HG02938 (cell line): ENCODE data around the gene PSMC3IP.
"Not testable (repeated sequence)": the region's sequence is repeated elsewhere in the genome, so short reads cannot be mapped to it uniquely, and the experiment has no call there.

Experiments used
- ATAC-seq: cut with Tn5 transposase; IDR thresholded peaks from one replicate; pipeline ENCODE4 v1.9.1; 2021; ENCODE audit warnings: mild to moderate bottlenecking, moderate library complexity; ENCODE audit not compliant: unreplicated experiment

The PSMC3IP gene

DNA sequence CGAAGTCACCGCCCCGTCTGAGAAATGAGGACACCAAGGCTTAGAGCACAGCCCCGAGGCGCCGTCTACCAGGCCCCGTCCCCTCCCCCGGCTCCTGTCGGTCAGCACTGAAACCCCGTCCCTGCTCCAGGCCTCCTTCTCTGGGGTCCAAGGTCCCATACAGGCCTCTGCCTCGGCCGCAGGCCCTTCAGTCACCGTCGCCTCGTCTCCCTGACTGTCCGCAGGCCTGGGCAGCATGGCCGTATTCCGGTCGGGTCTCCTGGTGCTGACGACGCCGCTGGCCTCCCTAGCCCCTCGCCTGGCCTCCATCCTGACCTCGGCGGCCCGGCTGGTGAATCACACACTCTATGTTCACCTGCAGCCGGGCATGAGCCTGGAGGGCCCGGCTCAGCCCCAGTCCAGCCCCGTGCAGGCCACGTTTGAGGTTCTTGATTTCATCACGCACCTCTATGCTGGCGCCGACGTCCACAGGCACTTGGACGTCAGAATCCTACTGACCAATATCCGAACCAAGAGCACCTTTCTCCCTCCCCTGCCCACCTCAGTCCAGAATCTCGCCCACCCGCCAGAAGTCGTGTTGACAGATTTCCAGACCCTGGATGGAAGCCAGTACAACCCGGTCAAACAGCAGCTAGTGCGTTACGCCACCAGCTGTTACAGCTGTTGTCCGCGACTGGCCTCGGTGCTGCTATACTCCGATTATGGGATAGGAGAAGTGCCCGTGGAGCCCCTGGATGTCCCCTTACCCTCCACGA is 15.0 kb downstream of the PSMC3IP start:
- no peak for ATAC-seq

DNA sequence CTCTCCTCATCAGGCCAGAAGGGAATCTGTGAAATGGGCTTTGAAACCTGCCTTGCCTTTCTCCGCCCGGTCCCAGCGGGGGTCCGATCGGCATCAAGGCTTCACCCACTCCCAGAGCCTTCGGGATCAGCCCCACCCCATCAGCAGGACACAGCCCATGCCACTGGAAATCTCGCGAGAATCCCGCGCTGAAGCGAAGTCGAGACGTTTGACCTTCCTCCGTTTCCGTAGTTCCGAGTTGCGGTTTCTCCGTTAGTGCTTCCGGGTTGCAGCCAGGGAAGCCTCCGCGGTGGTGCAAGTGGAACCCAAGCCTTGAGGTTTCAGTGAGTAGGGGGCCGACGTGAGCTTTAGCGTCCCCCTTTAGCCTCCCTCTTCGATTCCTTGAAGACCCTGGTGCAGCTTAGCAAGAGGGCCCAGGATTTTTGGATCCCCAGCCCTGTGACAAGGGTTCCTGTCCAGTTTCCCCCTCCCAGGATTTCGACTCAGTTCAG is 15.6 kb downstream of the PSMC3IP start, which contains the start of gene COASY:
Gene COASY (plus strand): TSS at position 252 of the 491 bp plus-strand sequence. CDS start 475 bp downstream, outside the sequence.
- ATAC-seq: no peak

DNA sequence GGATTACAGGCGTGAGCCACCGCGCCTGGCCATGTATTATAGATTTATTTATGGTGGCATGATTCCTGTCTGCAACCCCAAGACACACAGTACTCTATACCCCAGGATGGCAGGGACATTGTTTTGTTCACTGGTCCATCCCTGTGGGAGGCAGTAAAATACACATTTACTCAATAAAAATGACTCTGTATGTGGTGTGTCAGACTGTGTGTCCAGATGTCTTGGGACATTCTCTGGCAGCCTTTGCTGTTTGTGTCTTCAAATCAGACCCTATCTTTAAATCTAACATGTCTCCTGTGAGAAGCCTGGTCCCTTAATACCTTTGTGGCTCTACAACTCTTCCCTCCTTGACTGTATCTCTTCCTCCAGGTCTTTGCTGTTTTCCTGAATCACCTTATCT is 17.3 kb downstream of the PSMC3IP start:
- ATAC-seq: no peak

DNA sequence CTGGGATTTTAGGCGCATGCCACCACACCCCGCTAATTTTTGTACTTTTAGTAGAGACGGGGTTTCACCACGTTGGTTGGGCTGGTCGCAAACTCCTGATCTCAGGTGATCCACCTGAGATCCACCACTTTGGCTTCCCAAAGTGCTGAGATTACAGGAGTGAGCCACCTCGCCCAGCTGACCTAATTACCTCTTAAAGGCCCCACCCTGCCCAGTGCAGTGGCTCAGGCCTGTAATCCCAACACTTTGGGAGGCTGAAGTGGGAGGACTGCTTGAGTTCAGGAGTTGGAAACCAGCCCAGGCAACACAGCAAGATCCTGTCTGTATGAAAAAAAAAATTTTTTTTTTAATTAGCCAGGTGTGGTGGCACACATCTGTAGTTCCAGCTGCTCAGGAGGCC is 18.5 kb downstream of the PSMC3IP start:
- no peak for ATAC-seq

DNA sequence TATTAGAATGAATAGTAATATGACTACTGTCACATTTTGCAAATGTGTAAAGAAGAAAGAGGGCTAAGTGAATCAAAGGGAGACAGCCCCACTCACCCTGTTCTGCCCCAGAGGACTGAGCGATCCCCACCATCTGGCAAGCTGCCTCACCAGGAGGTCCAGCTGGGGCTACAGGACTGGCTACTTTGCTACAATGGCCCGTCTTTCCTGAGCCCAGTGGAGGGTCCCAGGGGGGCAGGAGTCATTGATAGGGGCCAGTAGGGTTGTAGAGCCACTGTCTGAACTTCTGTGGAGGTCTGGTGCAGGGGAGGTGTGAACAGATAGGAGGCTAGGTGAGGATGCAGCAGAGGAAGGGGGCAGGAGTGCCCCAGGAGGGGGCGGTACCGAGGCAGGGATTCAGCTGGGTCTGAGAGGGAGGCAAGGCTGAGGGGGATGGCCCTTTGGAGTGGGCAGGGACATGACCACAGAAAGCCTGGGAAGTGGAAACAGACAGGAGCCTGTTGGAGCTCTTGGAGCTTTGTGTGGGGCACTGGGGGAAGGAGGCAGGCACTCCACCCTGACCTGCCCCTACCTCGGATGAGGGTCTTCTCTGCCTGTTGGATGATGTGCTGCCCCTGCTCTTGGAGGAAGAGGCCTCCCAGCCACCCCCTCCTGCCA is 21.4 kb downstream of the PSMC3IP start:
- not testable (repeated sequence) for ATAC-seq

DNA sequence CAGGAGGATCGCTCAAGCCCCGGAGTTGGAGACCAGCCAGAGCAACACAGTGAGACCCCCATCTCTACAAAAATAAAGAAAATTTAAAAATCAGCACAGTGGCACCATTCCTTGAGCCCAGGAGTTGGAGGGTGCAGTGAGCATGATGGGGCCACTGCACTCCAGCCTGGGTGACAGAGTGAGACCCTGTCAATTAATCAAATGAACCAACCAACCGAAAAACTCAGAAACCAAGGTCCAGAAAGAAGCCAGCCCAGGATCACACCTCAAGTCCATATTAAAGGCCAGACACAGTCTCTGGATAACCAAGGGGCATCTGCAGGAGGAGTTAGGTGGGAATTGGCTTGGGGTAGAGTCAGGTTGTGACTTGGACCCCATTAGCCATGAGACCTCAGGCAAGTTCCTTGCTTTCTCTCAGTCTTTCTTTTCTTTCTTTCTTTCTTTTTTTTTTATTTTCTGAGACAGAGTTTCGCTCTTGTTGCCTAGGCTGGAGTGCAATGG is 22.4 kb downstream of the PSMC3IP start:
- ATAC-seq: no peak

DNA sequence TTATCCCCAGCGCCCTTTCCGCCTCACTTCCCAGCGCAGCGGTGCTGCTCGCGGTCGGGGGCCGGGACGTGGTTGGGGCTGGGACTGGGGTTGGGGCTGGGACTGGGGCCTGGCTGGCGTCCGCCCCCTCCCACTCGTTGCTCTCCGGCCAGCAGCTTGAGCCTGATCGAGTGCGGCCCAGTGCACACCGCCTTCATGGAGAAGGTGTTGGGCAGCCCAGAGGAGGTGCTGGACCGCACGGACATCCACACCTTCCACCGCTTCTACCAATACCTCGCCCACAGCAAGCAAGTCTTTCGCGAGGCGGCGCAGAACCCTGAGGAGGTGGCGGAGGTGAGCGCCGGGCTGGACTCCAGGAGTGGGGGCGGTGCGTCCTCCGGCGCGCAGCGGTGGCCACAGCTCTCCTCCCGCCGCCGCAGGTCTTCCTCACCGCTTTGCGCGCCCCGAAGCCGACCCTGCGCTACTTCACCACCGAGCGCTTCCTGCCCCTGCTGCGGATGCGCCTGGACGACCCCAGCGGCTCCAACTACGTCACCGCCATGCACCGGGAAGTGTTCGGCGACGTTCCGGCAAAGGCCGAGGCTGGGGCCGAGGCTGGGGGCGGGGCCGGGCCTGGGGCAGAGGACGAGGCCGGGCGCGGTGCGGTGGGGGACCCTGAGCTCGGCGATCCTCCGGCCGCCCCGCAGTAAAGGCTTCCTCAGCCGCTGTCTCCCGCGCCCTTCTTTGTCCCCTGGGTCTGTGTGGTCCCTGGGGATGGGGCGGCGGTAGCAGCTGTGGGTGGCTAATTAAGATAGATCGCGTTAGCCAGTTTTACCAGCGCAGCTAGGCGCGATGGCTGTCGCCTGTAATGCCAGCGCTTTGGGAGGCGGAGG is 23.0 kb downstream of the PSMC3IP start:
- peak; percentile 69 for ATAC-seq

DNA sequence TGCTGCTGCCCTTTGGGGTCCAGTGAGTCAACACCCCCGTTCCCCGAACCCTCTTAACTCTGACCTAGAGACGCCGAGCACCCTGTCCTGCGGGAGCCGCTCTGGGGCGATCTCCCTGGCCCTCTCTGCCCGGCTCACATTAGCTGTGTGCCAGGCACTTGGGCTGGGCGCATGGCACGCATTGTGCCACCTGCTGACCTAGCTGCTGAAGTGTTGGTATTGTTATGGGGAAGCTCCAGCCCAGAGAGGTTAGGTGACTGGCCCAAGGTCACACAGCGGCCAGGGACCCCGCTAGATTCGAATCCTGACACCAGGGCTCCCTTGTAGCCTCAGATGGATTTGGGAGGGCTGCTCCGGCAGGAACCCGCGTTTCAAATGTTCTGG is 23.7 kb downstream of the PSMC3IP start:
- no peak for ATAC-seq

DNA sequence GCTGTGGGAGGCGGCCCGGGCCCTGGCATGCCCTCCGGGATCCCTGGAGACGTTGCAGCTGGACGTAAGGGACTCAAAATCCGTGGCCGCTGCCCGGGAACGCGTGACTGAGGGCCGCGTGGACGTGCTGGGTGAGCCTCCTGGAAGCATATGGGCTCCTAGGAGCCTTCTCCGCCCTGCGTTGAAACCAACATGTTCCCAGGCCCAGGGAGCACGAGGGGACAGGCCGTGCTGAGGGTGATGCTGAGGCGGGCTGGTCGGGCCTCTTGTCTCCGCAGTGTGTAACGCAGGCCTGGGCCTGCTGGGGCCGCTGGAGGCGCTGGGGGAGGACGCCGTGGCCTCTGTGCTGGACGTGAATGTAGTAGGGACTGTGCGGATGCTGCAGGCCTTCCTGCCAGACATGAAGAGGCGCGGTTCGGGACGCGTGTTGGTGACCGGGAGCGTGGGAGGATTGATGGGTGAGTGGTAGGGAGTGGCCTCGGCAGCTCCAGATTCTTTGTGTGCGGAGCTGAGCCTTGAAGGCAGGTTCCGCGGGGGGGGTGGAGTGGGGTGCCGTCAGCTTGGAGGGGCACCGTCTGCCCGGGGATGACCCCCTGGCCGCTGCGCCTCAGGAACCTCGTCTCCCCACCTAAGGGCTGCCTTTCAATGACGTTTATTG is 24.2 kb downstream of the PSMC3IP start:
- ATAC-seq: no peak

DNA sequence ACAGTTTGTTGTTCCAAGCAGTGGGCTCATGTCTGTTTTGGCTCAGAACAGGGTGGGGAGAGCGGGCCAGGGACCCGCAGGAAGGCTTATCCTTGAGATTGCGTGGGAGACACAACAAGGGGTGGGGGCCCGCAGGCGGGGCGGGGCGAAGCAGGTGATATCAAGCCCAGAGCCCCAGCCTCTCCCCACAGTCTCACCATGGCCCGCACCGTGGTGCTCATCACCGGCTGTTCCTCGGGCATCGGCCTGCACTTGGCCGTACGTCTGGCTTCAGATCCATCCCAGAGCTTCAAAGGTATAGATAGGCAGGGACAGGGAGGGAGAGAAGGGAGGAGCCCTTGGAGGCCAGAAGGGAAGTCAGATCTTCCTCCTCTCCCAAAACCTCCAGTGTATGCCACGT is 24.8 kb downstream of the PSMC3IP start, which contains the start of gene HSD17B1:
Gene HSD17B1 (plus strand): TSS at position 188 of the 400 bp plus-strand sequence. CDS start 11 bp downstream, at position 199.
- ATAC-seq: not testable (repeated sequence)

DNA sequence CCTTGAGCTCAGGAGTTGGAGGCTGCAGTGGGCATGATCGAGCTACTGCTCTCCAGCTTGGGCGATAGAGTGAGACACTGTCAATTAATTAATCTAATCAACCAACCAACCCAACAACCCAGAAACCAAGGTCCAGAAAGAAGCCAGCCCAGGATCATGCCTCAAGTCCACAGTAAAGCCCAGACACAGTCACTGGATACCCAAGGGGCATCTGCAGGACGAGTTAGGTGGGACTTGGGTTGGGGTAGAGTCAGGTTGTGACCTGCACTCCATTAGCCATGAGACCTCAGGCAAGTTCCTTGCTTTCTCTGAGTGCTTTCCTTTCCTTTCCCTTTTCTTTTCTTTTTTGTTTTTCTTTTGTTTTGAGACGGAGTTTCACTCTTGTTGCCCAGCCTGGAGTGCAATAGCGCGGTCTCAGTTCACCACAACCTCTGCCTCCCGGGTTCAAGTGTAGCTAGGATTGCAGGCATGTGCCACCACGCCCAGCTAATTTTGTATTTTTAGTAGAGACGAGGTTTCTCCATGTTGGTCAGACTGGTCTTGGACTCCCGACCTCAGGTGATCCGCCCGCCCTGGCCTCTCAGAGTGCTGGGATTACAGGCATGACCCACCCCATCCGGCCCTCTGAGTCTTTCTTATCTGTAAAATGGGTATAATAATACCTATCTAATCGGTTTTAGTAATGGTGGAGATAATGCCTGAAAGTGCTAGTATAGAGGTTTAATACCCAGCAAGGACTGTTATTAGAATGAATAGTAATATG is 28.4 kb downstream of the PSMC3IP start:
- no peak for ATAC-seq

DNA sequence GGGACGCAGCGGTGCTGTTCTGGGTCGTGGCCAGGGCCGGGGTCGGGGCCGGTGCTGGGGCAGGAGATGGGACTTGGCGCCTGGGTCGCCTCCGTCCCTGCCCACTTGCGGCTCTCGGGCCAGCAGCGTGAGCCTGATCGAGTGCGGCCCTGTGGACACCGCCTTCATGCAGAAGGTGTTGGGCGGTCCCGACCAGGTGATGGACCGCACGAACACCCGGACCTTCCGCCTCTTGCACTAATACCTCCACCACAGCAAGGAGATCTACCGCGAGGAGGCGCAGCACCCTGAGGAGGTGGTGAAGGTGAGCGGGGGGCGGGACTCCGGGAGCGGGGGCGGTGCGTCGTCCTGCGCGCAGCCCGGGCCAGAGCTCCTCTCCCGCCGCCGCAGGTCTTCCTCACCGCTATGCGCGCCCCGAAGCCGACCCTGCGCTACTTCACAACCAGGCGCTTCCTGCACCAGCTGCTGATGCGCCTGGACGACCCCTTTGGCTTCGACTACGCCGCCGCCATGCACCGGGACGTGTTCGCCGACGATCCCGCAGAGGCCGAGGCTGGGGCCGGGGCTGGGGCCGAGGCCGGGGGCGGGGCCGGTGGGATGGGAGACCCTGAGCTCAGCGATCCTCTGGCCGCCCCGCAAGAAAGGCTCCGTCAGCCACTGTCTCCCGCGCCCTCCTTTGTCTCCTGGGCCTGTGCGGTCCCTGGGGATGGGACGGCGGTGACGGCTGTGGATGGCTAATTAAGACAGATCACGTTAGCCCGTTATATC is 29.3 kb downstream of the PSMC3IP start:
- ATAC-seq: peak; percentile 53

DNA sequence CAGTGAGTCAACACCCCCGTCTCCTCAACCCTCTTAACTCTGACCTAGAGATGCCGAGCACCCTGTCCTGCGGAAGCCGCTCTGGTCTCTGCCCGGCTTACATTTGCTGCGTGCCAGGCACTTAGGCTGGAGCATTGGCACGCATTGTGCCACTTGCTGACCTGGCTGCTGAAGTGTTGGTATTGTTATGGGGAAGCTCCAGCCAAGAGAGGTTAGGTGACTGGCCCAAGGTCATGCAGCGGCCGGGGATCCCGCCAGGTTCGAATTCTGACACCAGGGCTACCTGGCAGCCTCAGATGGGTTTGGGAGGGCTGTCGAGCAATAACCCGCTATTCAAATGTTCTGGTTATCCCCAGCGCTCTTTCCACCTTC is 29.8 kb downstream of the PSMC3IP start:
- ATAC-seq: no peak

DNA sequence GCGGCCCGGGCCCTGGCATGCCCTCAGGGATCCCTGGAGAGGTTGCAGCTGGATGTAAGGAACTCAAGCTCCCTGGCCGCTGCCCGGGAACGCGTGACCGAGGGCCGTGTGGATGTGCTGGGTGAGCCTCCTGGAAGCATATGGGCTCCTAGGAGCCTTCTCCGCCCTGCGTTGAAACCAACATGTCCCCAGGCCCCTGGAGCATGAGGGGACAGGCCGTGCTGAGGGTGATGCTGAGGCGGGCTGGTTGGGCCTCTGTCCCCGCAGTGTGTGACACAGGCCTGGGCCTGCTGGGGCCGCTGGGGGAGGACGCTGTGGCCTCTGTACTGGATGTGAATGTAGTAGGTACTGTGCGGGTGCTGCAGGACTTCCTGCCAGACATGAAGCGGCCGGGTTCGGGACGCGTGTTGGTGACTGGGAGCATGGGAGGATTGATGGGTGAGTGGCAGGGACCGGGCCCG is 30.5 kb downstream of the PSMC3IP start:
- ATAC-seq: no peak

DNA sequence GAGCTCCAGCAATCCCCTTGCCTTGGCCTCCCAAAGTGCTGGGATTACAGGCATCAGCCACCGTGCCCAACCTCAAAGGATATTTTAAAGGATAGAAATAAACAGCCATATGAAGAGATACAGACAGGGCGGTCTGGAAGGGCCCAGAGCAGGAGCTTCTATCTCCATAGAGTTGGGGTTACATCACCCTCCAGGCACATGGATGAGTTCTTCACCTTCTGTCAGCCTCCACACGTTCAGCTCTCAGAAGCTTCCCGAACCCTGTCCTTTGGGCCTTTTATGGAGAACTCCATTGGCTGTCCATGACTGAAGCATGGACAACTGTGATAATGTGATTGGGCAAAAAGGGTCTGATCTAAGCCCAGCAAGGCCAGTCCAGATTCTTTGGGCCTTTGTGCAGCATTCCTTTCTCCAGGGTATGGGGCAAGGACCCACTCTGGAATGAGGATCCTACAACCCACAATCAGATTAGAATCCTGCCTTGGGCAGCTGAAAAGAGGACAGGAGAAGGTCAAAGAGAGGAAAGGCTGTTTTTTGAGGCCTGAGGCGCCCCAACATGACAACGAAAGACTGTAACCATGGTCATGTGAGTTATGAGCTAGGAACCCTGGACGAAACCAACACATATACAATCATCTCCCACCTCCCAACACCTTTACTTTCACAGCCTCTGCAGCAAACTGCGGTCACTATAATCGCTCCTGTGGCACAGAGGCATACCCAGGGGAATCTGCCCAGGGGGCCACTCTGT is 31.6 kb downstream of the PSMC3IP start:
- not testable (repeated sequence) for ATAC-seq

DNA sequence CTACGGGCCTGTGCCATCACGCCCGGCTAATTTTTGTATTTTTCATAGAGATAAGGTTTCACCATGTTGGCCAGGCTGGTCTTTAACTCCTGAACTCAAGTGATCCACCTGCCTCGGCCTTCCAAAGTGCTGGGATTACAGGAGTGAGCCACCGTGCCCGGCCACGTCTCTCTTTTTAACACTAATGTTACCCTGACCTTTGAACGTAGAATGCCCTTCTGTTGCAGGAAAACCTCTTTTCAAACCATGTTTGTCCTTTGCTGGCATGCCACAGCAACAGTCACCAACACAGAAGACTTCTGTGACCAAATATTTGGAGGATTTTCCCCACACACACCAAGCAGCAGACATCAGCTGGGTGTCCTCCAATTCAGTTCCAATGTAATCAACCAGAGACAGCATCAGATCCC is 32.6 kb downstream of the PSMC3IP start:
- no peak for ATAC-seq

DNA sequence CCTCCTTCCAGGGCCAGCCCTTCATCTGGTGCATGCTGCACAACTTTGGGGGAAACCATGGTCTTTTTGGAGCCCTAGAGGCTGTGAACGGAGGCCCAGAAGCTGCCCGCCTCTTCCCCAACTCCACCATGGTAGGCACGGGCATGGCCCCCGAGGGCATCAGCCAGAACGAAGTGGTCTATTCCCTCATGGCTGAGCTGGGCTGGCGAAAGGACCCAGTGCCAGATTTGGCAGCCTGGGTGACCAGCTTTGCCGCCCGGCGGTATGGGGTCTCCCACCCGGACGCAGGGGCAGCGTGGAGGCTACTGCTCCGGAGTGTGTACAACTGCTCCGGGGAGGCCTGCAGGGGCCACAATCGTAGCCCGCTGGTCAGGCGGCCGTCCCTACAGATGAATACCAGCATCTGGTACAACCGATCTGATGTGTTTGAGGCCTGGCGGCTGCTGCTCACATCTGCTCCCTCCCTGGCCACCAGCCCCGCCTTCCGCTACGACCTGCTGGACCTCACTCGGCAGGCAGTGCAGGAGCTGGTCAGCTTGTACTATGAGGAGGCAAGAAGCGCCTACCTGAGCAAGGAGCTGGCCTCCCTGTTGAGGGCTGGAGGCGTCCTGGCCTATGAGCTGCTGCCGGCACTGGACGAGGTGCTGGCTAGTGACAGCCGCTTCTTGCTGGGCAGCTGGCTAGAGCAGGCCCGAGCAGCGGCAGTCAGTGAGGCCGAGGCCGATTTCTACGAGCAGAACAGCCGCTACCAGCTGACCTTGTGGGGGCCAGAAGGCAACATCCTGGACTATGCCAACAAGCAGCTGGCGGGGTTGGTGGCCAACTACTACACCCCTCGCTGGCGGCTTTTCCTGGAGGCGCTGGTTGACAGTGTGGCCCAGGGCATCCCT is 34.1 kb downstream of the PSMC3IP start:
- ATAC-seq: no peak
